Bronchial epithelial cell (primary cell): ENCODE data around the gene DDIAS. TPM values are rescaled to one million over a fixed set of nuclear protein-coding genes. Genes with fewer than 3 reads are reported as not detected.

Source experiments
- DNase-seq: peaks from one replicate; pipeline ENCODE4 v3.0.0-alpha.2; 2010; ENCODE audit warnings: low read depth
- FAIRE-seq: peaks from 2 replicates; lab custom pipeline; 2011; peaks lifted over from hg19 to GRCh38; lab: Jason Lieb, UNC
- H3K27me3 ChIP-seq: 2 replicates; pipeline ENCODE4 v1.5.1; 2011; ENCODE audit warnings: low read length; ENCODE audit not compliant: control insufficient read depth, insufficient read depth
- H3K36me3 ChIP-seq: 2 replicates; pipeline ENCODE4 v1.5.1; 2011; ENCODE audit warnings: low read length; ENCODE audit not compliant: control insufficient read depth, insufficient read depth
- H3K4me3 ChIP-seq: 2 replicates; pipeline ENCODE4 v1.5.1; 2011; ENCODE audit warnings: mild to moderate bottlenecking, low read depth, low read length, control low read depth
- CTCF ChIP-seq: IDR thresholded peaks from 2 replicates; pipeline ENCODE4 v1.5.1; 2011; ENCODE audit warnings: mild to moderate bottlenecking, moderate library complexity, low read length, control low read depth, inconsistent platforms; ENCODE audit not compliant: insufficient read depth, severe bottlenecking
- total RNA-seq: library from RNA; depleted of rRNA; stranded (reverse); fragments of >200 nt; gene quantifications from 2 replicates; pipeline ENCODE4 v1.2.1, GENCODE V29; 2014

DDIAS gene
- total RNA-seq, 1 donor from 2014 or later = under 0.01 TPM

- Histone ChIP-seq H3K27me3 (no peaks in the 10 kb centered on the region), H3K4me3 (no peak overlapping the region), H3K36me3 (no peaks in the 10 kb centered on the region)
- FAIRE-seq (no peak), DNase-seq (no peak)
- TF ChIP-seq CTCF = no peak
These were observed 70.6 kb downstream of the DDIAS start for GRCh38 chr11:82972103-82972502.

- Histone ChIP-seq H3K4me3 (no peak overlapping the region), H3K36me3 (no peaks in the 10 kb centered on the region), H3K27me3 (no peaks in the 10 kb centered on the region)
- no peak for DNase-seq
- no peak for TF ChIP-seq CTCF
- FAIRE-seq = no peak
These were observed 72.6 kb downstream of the DDIAS start for GRCh38 chr11:82974135-82974534.

GRCh38 chr11:82974851-82975250 lies 73.3 kb downstream of the DDIAS start:
- FAIRE-seq = no peak
- no peak for DNase-seq
- no peaks in the 10 kb centered on the region for H3K27me3 ChIP-seq
- no peak overlapping the region for H3K4me3 ChIP-seq
- H3K36me3 ChIP-seq = no peaks in the 10 kb centered on the region
- no peak for TF ChIP-seq CTCF

GRCh38 chr11:82975882-82976281 lies 74.3 kb downstream of the DDIAS start:
- H3K4me3 ChIP-seq = no peak overlapping the region
- no peaks in the 10 kb centered on the region for H3K27me3 ChIP-seq
- FAIRE-seq (no peak), DNase-seq (no peak)
- H3K36me3 ChIP-seq = no peaks in the 10 kb centered on the region
- TF ChIP-seq CTCF = no peak

- DNase-seq = no peak
- Histone ChIP-seq H3K4me3 (no peak overlapping the region), H3K36me3 (no peaks in the 10 kb centered on the region), H3K27me3 (no peaks in the 10 kb centered on the region)
- no peak for TF ChIP-seq CTCF
- no peak for FAIRE-seq
These were observed 75.2 kb downstream of the DDIAS start for GRCh38 chr11:82976786-82977185.

- H3K27me3 ChIP-seq = no peaks in the 10 kb centered on the region
- H3K36me3 ChIP-seq = peaks cover 2% of the 10 kb centered on the region
- peak; percentile 86 for DNase-seq
- TF ChIP-seq CTCF = no peak
- no peak for FAIRE-seq
- H3K4me3 ChIP-seq = no peak overlapping the region
These were observed 77.0 kb downstream of the DDIAS start for GRCh38 chr11:82978422-82979099.
